DMS 273 treated with DMSO at 0.1 percent for 48 hours (cell line): ENCODE measurements around the gene PTPN14.
"Not testable (repeated sequence)": the region's sequence is repeated elsewhere in the genome, so short reads cannot be mapped to it uniquely, and the experiment has no call there.

ENCODE experiments used
- DNase-seq: peaks from one replicate; lab custom pipeline; 2025; lab: John Stamatoyannopoulos, UW

Gene PTPN14

DNA sequence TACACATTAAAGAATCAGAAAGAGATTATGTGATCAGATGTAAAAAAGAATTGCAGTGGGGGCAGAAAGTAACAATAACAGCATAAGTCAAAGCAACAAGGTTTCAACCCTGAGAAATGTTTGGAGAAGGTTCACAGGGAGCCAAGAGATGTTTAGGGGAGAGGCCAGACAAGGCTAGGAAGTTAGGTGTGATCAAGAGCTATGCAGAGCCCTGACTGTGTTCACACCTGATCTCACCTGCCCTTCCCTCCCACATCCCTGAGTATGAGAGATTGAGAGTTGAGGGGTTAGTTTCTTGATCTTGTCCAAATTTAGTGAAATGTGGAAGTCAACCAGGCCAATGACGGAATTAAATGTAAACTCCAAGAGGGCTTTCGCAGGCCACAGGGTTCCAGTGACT lies 10.2 kb downstream of the PTPN14 start:
- DNase-seq: no peak

DNA sequence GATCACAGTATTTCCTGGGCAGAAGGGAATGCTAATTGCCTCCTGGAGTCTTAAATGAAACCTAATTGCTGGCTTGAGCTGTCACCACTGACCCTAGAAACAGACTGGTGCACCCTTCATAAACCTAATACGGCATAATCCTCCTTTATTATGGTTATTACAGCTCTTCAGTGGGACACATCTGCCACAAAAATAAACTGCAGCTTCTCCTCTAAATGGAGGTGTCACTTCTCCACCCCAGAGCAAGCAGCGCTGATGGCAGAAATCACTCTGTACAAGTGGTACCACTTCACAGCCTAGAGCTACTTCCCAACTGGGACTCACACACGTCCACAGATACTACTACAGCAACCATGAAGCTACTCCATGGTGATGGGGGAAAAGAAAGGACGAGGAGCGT lies 11.1 kb downstream of the PTPN14 start:
- DNase-seq: peak; percentile 31

DNA sequence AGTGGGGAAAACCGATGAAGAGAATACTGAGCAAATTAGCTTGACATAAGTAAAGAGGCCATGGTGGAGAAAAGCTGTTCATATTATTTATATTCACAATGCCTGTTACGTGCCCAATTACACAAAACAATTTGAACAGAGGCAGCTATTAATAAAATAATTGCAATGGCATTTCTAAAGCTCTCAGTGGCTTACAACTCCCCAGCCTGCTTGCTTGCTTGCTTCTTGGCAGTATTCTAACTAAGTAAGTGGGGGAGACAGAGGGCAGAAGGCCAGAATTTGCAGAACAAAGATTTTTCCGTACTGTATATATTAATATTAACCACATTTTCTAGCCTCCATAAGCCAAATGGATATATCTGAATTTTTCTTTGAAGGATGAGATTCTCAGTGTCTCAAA lies 12.9 kb downstream of the PTPN14 start:
- DNase-seq: no peak

DNA sequence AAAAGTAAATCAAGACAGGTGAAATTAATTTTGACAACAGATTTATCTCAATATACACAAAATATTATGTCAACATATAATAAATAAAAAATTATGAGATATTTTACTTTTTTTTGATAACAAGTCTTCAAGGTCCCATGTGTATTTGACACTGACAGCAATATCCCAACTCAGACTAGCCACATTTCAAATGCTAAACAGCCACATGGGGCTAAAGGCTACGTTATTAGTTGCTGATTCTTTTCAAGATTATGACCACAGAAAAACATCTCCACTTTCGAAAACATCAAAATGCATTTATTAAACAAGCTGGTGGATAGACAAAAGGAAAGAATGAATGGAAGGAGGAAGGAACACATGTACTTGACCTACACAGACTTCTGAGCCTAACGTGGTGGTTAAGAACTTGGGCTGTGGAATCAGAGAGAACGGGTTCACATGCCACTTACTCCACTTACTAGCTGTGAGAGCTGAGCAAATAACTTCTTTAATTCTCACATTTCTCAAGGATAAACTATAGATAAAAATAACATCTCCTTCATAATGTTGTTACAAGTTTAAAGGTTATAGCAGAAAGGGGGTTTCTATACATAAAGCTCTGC lies 13.4 kb downstream of the PTPN14 start:
- no peak for DNase-seq

DNA sequence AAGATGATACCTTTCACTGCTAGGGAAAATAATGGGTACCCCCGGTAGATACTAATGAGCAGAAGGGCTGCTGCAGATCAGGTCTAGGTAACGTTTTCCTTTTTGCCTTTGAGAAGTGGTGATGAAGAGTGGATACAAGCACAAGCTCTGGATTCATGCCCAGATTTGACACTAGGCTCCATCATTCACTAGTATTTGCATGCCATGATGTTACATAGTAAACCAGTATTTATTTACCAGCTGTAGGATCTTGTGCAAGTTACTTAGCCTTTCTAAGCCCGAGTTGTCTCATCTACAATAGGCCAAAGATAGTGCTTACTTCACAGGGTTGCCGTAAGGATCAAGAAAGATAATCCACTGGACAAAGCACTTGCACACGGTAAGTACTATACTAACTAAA lies 14.2 kb downstream of the PTPN14 start:
- no peak for DNase-seq

DNA sequence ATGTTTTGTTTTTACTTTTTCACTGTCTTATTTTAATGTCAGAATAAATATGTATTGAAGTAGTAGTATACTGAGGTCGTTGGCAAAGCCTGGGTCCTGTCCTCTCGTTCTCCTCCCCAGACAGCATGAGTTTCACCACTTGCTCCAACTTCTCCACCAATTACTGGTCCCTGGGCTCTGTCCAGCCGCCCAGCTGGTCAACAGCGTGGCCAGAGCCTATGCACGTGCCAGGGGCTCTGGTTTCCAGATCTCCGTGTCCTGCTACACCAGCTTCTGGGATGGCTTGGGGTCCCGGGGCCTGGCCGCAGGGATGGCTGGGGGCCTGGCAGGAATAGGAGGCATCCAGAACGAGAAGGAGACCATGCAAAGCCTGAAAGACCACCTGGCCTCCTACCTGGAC lies 19.3 kb downstream of the PTPN14 start:
- DNase-seq: no peak

DNA sequence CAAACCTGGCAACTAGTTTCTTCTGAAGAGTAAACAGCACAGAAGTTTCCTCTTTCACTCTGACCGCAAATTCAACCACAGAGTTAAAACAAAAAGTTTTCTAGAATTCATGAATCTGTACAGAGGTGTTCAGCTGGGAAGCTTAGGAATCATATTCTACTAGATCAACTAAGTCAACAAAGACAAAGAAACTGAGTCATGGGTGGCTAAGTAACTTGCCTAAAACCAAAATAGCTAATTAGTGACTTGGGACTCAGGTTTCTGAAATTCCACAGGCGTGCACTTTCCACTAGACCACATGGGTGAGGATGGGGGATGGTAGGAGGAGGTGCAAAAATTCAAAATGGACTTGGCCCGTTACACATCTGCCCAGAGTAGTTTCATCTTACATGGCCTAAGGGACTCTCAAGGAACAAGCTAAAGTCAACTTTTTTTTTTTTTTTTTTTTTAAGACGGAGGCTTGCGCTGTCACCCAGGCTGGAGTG lies 25.8 kb downstream of the PTPN14 start:
- DNase-seq: no peak

DNA sequence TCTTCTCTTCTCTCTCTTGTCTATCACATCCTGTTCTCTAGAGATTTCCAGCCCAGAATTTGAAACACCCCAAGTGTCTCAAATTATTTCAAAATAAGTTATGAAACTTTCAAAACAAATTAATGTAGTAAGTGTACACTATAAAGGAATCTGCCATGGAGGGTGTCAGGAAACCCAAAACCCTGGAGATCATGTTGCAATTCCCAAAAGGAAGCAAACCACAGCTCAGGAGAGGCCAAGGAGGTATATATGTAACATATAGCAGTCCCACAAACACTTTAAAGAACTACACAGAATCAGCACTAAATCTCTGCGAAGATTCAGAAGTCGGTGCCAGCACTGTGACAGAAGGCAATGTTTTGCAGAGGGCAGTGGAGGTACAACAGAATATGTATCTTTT lies 26.6 kb downstream of the PTPN14 start:
- DNase-seq: no peak

DNA sequence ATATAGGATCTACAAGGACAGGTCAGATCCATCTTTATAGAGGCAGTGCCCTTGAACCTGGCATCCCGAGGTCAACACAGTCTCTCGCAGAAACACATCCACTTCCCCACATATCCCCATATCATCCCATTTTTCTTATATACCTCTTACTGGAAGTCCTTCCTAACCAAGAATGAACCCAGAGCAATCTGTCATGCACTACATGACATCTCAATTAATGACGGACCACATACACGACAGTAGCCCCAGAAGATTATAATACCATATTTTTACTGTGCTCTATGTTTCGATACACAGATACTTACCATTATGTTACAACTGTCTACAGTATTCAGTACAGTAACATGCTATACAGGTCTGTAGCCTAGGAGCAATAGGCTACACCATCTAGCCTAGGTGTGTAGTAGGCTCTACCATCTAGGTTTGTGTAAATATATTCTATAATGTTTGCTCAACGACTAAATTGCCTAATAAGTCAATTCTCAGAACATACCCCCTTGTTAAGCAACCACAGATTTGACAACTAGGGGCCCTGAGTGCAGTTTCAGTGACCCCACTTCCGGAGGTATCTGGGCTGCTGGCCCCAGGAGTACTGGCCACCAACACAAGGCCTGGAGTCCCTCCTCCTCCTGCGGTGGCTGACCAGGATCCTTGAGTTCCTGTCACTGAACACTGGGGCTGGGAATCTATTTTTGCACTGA lies 28.1 kb downstream of the PTPN14 start:
- no peak for DNase-seq

DNA sequence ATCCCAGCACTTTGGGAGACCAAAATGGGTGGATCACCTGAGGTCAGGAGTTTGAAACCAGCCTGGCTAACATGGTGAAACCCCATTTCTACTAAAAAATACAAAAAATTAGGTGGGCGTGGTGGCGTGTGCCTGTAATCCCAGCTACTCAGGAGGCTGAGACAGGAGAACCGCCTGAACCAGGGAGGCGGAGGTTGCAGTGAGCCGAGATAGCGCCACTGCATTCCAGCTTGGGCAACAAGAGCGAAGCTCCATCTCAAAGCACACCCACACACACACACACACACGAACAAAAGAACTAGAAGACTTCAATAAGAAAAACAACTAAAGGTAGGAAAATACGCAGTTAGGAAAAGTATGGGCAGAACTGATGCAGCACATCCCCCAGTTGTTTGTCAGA lies 29.9 kb downstream of the PTPN14 start:
- DNase-seq: not testable (repeated sequence)

DNA sequence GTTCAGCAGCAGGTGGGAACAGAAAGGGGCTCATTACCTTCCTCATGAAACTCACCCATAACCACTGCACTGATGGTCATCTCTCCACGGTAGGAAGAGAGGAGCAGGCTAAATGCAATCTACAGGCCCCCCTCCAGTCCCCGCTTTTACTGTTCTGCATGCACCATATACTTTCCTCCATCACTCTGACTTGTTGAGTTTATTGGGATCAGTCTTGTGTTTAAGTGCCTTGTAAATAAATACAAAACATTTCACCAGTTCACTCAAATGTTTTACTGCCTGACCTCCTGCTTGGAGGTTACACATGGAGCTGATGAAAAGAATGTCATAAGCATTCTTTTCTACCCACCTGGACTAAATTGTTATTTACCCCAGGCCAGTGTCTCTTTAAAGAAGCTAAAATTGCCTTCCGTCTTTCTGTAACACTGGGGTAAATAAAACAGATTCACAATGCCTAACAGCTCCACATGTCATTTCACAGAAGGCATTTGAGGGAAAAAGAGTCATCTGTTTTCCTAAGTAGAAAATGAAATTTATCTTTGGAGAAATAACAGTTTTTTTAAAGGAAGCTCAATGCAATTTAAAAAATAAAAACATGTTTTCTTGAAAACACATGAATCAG lies 30.7 kb downstream of the PTPN14 start:
- DNase-seq: no peak

DNA sequence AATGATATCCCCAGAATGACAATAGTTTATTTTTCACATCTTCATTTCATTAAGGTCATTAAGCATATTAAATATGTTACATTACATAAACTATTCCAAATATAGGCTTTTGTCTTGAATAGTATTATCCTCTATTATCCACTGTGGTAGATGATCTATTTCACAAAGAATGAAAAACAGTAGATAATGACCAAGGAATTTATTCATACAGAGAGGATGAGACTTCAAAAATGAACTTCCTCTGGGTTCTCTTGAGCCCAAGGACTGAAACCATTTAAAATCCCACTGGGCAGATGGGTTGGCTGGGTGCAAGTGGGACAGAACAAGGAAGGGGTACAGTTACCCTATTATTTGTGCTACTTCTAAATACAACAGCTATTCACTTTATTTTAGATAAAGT lies 33.0 kb downstream of the PTPN14 start:
- no peak for DNase-seq

DNA sequence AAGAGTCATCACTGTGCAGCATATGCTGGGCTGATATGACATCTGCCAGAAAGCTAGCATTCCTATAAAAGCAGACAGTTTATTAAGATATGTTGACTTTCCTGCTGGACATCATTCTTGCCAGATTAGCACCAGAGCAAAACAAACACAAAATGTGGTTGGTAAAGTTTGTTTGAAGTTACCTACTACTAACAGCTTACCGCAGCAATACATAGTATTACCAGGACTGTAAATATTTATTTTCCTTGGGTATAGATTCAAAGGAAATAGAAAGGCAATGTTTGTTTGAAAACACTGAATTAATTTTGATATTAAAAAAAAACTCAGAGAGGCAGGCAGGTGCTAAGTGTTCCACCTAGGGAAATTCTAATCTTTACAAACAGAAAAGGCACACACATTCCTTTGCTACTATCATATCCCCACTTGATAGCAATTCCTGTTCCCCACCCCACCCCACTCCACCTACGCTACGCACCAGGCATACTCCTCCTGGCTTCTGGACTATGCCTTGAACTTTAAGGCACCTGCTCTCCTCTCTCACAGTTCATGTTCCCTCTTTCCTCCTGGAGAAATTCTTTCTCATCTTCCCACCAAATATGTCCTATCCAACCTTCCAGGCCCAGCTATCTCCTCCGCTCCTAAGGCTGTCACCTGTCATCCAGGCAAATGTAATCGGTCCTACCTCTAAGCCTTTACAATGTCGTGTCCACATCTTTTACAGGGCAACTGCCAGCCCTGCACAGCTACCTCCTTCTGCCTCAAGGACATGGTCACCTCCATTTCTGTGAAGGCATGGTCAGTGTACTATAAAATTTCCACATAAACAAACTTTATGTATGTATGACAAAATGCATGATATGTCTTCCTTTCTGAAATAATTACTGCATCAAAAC lies 34.7 kb downstream of the PTPN14 start:
- DNase-seq: no peak

DNA sequence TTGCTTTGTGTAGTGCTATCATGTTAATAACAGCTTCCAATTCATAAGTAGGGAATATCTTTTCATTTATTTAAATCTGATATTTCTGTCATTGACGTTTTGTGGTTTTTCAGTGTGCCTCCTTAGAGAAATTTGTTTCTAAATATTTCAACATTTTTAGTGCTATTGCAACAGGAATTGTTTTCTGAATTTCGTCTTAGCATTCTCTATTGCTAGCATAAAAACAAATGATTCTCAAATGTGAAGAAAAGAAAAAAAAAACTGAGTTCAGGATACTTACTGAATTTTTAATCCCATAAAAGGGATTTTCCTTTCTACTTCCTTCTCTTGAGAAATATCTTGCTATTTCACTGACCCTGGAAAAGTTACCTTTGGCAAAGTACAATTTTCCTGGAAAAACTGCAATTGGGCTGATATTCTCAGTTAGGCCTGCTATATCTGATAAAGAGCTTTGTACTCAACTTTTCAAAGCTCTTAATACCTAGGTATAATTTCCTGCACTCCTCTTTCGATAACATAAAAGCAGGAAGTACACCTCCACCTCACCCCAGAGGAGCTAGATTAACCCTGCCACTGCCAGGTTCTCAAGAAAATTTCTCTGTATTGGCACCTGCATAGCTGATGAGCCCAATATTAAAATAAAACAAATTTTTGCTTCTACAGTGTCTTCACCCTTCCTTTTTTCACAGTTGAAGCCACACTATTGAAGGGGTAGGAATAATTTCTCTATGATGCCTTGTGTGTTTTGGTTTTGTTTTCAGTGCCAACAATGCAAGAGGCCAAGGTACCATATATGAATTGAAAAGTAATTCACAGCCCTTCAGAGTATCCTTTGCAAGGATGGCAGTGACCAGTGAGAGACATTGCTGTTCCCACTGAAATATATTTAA lies 35.6 kb downstream of the PTPN14 start:
- DNase-seq: no peak

DNA sequence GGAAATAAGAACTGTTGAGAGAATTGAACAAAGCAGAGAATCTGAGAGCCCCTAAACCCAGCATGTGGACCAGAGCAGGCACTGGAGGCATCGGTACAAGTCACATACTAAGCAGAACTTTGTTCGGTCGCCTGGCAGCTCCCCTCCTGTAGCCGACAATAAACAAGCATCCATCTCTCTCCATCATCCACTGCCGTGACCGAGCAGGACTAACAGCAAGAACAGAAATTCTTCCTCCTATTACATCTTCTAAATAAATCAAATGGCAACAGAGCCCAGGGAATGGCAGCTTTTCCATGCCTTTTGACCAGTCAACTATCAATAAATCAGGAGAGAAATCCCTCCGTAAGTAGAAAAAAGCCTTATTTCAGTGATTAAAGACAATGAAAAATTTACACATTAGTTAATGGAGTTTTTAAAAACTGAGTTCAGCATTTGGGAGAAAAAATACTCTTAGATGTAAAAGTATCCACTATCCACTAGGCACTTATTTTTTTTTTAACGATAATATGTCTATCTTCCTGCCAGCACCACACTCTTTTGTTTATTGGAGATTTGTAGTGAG lies 36.5 kb downstream of the PTPN14 start:
- no peak for DNase-seq

DNA sequence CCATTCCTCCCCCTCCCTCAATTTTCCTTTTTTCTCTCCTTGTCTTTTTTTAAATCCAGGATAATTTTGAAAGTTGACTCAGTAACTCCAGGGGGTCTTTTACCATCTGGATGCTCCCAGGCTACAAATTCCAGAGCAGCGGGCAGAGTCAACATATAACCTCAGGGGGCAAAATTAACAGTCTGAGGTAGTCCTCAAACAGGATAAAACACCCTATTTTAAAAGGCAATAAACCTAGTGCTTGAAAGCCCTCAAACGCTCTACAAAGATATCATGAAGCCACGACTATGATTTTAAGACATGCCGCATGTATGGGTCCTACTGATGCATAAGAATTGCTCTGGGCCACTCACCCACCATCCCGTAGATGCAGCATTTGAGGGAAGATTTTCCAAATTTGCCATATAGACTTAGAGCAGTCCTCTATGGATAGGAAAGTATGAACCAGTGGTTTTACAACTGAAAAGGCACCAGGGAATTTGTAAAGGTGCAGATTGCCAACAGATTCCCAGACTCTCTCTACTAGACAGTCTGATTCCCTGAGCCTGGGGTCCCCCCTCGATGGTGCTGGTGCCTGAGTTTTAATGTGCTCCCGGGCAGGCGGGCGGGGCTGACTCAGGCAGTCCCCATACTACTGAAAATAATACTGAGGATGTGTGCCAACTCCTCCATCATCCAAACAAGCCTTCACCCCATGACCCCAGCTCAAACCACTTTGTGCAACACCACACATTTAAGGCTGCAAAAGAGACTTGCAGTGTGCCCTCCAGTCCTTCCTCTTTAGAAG lies 37.2 kb downstream of the PTPN14 start:
- peak; percentile 57 for DNase-seq

DNA sequence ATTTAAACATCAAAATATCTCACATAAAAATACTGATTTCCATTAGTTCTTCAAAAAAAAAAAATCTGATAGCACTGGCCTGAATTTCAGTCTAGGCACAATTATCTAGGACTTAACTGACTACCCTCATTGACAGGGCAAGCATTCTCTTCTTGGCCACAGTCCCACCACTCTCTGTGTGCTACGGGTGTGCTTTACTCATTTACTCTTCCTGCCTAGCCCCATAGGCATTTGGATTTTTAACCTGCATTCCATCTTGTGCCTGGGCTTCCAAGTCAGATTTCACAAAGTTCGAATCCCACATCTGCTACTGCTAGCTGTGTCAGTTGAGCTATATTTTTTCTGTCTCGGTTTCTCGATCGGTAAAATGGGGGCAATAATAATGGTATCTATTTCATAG lies 38.0 kb downstream of the PTPN14 start:
- no peak for DNase-seq

DNA sequence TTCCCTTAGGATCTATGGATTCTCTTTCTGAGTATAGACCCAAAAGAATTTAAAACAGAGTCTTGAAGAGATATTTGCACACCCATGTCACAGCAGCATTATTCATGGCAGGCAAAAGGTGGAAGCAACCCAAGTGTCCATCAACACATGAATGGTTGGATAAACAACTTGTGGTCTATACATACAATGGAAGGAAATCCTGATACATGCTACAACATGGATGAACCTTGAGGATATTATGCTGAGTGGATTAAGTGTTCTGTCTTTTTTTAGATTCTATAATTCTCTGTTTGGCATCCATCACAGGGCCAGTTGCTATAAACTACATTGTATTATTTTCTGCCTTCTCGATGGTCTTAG lies 39.8 kb downstream of the PTPN14 start:
- no peak for DNase-seq

DNA sequence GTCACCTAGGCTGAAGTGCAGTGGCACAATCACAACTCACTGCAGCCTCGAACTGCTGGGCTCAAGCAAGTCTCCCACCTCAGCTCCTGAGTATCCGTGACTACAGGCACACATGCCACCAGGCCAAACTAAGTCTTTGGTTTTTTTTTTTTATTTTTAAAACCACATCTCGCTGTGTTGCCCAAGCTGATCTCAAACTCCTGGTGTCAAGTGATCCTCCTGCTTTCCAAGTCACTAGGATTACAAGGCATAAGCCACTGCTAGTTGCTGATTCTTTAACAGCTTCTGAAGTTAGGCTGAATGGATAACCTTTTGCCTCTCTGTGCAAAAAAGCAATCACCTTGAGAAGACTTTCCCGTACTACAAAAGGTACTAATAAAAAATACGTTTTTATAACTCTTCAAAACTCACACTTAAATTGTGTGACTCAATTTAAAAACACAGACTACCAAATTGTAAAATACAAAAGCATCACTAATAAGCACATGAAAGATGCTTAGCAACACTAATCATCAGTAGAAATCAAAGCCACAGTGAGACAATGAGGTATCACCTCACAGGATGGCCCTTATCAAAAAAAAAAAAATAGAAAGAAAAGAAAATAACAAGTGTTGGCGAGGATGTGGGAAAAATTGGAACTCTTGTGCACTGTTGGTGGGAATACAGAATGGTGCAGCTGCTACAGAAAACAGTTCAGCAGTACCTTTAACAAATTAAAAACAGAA lies 40.3 kb downstream of the PTPN14 start:
- DNase-seq: no peak

DNA sequence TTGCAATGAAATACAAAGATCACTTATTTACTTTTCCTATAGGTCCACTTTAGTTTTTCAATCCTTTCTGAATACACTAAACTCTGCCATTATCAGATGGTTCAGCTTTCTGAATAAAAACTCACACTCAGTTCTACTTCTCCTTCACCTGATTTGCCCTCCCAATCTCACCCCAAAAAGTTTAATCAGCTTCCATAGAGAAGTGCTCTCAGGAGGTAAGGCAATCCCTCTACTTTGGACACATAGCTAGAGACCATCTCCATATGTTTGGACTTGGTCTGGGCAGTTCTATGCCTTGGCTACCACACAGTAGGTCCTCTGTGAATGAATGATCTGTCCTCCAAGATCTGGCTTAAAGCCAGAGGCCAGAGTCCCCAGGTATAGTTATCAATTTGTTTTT lies 40.9 kb downstream of the PTPN14 start:
- no peak for DNase-seq
